ENCODE measurements around the gene MRPL36.

GRCh38 chr5:1831677-1832313, 32.2 kb upstream of the MRPL36 start:
- TF ChIP-seq, protein P1, sequence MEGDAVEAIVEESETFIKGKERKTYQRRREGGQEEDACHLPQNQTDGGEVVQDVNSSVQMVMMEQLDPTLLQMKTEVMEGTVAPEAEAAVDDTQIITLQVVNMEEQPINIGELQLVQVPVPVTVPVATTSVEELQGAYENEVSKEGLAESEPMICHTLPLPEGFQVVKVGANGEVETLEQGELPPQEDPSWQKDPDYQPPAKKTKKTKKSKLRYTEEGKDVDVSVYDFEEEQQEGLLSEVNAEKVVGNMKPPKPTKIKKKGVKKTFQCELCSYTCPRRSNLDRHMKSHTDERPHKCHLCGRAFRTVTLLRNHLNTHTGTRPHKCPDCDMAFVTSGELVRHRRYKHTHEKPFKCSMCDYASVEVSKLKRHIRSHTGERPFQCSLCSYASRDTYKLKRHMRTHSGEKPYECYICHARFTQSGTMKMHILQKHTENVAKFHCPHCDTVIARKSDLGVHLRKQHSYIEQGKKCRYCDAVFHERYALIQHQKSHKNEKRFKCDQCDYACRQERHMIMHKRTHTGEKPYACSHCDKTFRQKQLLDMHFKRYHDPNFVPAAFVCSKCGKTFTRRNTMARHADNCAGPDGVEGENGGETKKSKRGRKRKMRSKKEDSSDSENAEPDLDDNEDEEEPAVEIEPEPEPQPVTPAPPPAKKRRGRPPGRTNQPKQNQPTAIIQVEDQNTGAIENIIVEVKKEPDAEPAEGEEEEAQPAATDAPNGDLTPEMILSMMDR (conservative IDR thresholded peaks at IDR 0.05) = no peak
- no peak for TF ChIP-seq EZH2 (IDR thresholded peaks at IDR 0.05; ENCODE audit: low read depth)
